ENCODE data around the gene APOE.

DNA sequence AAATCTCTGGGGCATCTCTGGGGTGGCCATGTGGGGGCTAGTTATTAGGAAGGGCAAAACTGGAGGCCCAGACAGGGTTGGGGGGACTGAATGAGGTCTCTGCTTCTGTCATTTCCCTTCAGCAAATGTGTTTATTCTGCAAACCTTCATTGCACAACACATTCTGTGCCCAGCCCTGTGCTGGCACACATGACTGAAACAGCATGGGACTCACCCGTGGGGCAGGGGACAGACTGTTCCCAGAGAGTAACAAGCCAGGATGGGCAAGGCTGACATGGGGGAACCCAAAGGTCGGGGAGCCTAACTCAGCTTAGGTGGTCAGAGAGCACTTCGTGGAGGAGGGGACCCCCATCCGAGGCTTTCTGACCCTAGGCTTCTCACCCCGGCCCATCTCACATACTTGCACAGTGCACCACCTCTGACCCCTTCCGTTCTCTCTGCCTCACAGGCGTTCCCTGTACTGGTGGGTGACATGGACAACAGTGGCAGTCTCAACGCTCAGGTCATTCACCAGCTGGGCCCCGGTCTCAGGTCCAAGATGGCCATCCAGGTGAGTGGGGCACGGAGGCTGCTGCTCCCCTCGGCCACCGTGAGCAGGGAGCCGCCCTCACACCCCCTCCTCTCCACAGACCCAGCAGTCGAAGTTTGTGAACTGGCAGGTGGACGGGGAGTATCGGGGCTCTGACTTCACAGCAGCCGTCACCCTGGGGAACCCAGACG is 12.1 kb upstream of the APOE start:
- TF ChIP-seq POLR2A (IDR thresholded peaks at IDR 0.05): no peak
- no peak for TF ChIP-seq CTCF (IDR thresholded peaks at IDR 0.05)
- TF ChIP-seq POLR2AphosphoS5 (IDR thresholded peaks at IDR 0.05): no peak

Data from gastroesophageal sphincter (tissue), 3 donors.